Measurements from ENCODE around the gene TIMM44. TPM values are rescaled to one million over a fixed set of nuclear protein-coding genes. Genes with fewer than 3 reads are reported as not detected.
A peak's percentile ranks its signal among the peaks of the same experiment; 100 is the strongest.

The TIMM44 gene
- total and polyA plus RNA-seq, 3 donors from 2014 or later: 33.8 to 71.2 (median 68.0) TPM

DNA sequence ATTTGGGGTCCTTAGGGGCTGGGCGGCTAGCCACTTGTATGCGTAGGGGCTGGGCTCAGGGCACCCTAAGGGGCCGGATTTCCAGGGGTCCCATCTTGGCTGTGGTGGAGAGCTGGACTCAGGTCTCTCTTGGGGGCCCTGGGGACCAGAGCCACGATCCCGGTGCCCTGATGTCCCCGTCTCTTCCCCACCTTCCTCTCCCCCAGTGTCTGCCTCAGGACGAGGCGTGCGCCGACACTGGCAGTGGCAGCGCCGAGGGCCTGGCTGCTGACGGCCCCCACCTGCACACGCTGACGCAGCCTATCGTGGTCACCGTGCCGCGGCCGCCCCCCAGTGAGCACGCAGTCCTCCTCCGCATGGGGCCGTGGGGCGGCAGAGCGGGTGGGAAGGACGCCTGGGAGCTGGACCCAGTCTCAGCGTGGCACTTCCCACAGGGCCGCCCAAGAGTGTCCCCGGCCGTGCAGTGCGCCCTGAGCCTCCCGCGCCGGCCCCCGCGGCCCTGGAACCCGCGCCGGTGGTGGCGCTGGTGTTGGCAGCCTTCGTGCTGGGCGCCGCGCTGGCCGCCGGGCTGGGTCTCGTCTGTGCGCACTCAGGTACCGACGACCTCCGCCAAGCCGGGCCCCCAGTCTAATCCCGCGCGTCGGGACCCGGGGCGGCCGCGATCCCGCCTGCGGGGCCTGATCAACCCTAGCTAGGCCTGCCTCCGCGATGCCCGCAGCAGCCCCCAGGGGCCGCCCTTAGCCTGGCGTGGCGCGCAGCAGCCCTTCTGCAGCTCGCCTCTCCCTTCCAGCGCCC, 26.0 kb downstream of the TIMM44 start:
- intact Hi-C loops (cut with DNase I; ENCODE audit: low total_unique reads): no loop called here
- WGBS, 2 donors: 3 to 4% methylated on average over 5 to 58 of the region's 71 CpGs
- peaks cover 27% of the 10 kb centered on the region for H3K4me1 ChIP-seq
- no peak for TF ChIP-seq POLR2A (IDR thresholded peaks at IDR 0.05)
- TF ChIP-seq, protein P1, sequence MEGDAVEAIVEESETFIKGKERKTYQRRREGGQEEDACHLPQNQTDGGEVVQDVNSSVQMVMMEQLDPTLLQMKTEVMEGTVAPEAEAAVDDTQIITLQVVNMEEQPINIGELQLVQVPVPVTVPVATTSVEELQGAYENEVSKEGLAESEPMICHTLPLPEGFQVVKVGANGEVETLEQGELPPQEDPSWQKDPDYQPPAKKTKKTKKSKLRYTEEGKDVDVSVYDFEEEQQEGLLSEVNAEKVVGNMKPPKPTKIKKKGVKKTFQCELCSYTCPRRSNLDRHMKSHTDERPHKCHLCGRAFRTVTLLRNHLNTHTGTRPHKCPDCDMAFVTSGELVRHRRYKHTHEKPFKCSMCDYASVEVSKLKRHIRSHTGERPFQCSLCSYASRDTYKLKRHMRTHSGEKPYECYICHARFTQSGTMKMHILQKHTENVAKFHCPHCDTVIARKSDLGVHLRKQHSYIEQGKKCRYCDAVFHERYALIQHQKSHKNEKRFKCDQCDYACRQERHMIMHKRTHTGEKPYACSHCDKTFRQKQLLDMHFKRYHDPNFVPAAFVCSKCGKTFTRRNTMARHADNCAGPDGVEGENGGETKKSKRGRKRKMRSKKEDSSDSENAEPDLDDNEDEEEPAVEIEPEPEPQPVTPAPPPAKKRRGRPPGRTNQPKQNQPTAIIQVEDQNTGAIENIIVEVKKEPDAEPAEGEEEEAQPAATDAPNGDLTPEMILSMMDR (IDR thresholded peaks at IDR 0.05): peak in 1 of 3 experiments; percentile 45
- H3K27ac ChIP-seq: no peak overlapping the region
- H3K27me3 ChIP-seq: no peaks in the 10 kb centered on the region
- H3K9me3 ChIP-seq: no peaks in the 10 kb centered on the region
- peak; percentile 50 for DNase-seq
- H3K4me3 ChIP-seq: peak overlapping the region in 1 of 2 donors; percentile 20
- no peaks in the 10 kb centered on the region for H3K36me3 ChIP-seq (ENCODE audit: low read depth, missing control alignments)

DNA sequence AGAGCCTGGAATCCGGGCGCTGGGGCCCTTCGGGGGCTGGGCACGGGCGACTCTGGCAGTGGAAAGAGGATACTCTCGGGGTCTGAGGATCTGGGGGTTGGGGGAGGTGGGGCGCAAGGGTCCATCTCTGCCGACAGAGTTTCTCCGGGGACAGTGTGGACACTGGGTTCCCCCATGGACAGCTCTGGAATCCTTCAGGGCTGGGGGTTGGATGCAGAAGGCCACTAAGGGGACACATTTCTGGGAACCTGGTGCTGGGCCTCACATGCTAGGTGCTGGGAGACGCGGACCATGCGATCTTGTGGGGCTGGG, 26.6 kb downstream of the TIMM44 start:
- TF ChIP-seq, protein P1 (IDR thresholded peaks at IDR 0.05): no peak
- Histone ChIP-seq H3K4me1 (peaks cover 22% of the 10 kb centered on the region), H3K36me3 (ENCODE audit: low read depth, missing control alignments) (no peaks in the 10 kb centered on the region), H3K9me3 (no peaks in the 10 kb centered on the region), H3K4me3 (no peak overlapping the region), H3K27me3 (no peaks in the 10 kb centered on the region), H3K27ac (no peak overlapping the region)
- no peak for DNase-seq
- 14% methylated on average over 2 to 12 of the region's 12 CpGs for WGBS, 2 donors
- intact Hi-C loops (cut with DNase I; ENCODE audit: low total_unique reads): no loop called here

DNA sequence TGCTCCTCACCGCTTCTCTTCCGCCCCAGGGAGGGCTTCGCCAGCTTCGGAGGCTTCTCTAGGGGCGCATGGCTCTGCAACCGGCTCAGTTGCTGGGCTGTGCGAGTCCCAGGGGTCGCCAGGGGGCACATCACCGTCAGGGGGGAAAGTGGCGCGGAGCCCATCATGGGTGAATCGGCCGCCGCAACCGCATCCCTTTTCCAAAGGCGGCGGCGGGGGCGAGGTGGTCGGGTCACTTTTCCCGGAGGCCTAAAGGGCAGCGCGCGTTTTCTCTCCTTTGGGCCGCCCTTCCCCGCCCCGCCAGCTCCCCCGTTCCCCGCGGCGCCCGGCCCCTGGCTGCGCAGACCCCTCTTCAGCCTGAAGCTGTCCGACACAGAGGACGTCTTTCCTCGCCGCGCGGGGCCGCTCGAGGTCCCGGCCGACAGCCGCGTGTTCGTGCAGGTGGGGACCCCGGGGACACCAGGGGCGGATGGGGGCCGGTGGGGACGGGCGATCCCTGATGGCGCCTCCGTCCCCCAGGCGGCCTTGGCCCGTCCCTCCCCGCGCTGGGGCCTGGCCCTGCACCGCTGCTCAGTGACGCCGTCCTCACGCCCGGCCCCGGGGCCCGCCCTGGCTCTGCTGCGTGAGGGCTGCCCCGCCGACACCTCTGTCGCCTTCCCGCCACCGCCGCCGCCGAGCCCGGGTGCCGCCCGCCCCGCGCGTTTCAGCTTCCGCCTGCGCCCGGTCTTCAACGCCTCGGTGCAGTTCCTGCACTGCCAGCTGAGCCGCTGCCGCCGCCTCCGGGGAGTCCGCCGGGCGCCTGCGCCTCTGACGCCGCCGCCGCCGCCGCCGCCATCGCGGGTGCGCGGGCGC, 27.1 kb downstream of the TIMM44 start:
- Histone ChIP-seq H3K4me3 (peak overlapping the region in 1 of 2 donors; percentile 21), H3K9me3 (no peaks in the 10 kb centered on the region), H3K36me3 (ENCODE audit: low read depth, missing control alignments) (no peaks in the 10 kb centered on the region), H3K4me1 (peaks cover 16% of the 10 kb centered on the region), H3K27me3 (no peaks in the 10 kb centered on the region), H3K27ac (no peak overlapping the region)
- intact Hi-C loops (cut with DNase I; ENCODE audit: low total_unique reads): no loop called here
- 3% methylated on average over 34 to 45 of the region's 104 CpGs for WGBS, 2 donors
- no peak for TF ChIP-seq POLR2A (IDR thresholded peaks at IDR 0.05)
- no peak for DNase-seq

DNA sequence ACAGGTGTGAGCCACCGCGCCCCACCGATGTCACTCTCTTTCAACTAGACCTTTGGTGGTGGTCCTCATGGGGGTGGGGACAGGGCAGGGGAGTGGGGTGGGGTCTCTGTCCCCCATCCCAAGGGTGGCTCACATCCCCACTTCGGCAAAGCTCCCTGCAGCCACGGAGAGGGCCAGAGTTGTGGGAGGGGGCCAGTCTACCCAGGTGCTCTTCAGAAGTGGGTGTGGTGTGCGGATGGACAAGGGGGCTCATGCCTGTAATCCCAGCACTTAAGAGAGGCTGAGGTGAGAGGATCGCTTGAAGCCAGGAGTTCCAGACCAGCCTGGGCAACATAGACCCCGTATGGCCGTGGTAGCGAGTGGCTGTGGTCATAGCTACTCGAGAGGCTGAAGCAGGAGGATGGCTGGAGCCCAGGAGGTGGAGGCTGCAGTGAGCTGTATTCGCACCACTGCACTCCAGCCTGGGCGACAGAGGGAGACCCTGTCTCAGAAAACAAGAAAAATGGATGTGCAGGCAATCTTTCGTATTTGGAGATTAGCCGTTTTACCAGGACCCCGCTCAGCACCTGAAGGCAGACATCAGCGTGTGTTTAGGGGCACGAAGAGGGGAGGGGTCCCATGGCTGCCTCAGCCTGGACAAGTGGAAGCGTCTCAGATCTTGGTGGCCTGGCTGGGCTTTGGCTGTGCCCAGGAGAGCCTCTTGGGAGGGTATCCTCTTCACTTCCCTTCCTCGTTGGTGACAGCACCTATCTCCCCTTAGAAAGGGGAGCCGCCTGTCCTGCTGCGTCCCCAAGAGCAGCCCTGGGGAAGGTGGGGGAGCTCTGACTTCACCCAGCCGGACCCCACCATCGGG, 28.0 kb downstream of the TIMM44 start:
- H3K4me1 ChIP-seq: peaks cover 13% of the 10 kb centered on the region
- no peak overlapping the region for H3K27ac ChIP-seq
- H3K9me3 ChIP-seq: no peaks in the 10 kb centered on the region
- intact Hi-C loops (cut with DNase I; ENCODE audit: low total_unique reads): no loop called here
- peak overlapping the region in 1 of 2 donors; percentile 21 for H3K4me3 ChIP-seq
- 30 to 53% methylated on average over 18 to 22 of the region's 24 CpGs for WGBS, 2 donors
- no peak for DNase-seq
- TF ChIP-seq, protein P1 (IDR thresholded peaks at IDR 0.05): no peak
- TF ChIP-seq POLR2A (IDR thresholded peaks at IDR 0.05): no peak
- no peaks in the 10 kb centered on the region for H3K27me3 ChIP-seq
- no peaks in the 10 kb centered on the region for H3K36me3 ChIP-seq (ENCODE audit: low read depth, missing control alignments)

Data from testis (tissue), 3 donors.